Adrenal gland (tissue), 12 donors: Measurements from ENCODE around the gene BCKDHA. TPM values are rescaled to one million over a fixed set of nuclear protein-coding genes. Genes with fewer than 3 reads are reported as not detected.

Source experiments
- DNase-seq, 7 donors: peaks; one replicate each; pipeline ENCODE4 v3.0.0-alpha.2; 2019 to 2020
- H3K27ac ChIP-seq, 5 donors: fragments of 200-600 bp; sonication (generic) in 4 of 5; 1 replicate in 3 of 5; 2 replicates in 2 of 5; pipeline versions ENCODE4 v1.5.1 to v1.8.0; 2016 to 2020; ENCODE audit warnings: mild to moderate bottlenecking in 1 of 5
- H3K27me3 ChIP-seq: fragments of 200-600 bp; 2 replicates; pipeline ENCODE4 v1.8.0; 2021
- H3K36me3 ChIP-seq, 2 donors: fragments of 200-600 bp; replicated peaks in 1 of 2; 1 replicate in 1 of 2; 2 replicates in 1 of 2; pipeline versions ENCODE4 v1.5.1 to v1.8.0; 2018 to 2022
- H3K4me1 ChIP-seq, 2 donors: fragments of 200-600 bp; replicated peaks in 1 of 2; 1 replicate in 1 of 2; 2 replicates in 1 of 2; pipeline versions ENCODE4 v1.5.1 to v1.8.0; 2018 to 2021
- H3K4me3 ChIP-seq, 4 donors: fragments of 200-600 bp; sonication (generic) in 3 of 4; one replicate each; pipeline ENCODE4 v1.5.1; 2016 to 2018
- H3K9me3 ChIP-seq, 3 donors: fragments of 200-600 bp; sonication (generic) in 1 of 3; replicated peaks in 1 of 3; 1 replicate in 2 of 3; 2 replicates in 1 of 3; pipeline versions ENCODE4 v1.5.1 to v1.8.0; 2016 to 2021
- CTCF ChIP-seq, 6 experiments: fragments of 450-650 bp in 4 of 6; fragments of 200-600 bp in 2 of 6; sonication (generic) in 1 of 6; IDR thresholded peaks; 1 replicate in 5 of 6; 2 replicates in 1 of 6; pipeline versions ENCODE4 v1.5.1 to v1.8.0; 2016 to 2021; ENCODE audit warnings: antibody characterized with exemption in 6 of 6, mild to moderate bottlenecking in 2 of 6, moderate library complexity in 1 of 6
- POLR2A ChIP-seq, 2 donors: fragments of 450-650 bp; IDR thresholded peaks; one replicate each; pipeline ENCODE4 v1.6.1; 2017; ENCODE audit warnings: antibody characterized with exemption in 2 of 2, mild to moderate bottlenecking in 2 of 2, moderate library complexity in 1 of 2
- WGBS, 4 donors: extraction: QIAGEN DNeasy Blood & Tissue Kit in 2 of 4; methylation state at CpG; one replicate each; pipeline versions ENCODE4 v1.1.5 to v1.1.7; 2013 to 2017; 5-methylcytosine and 5-hydroxymethylcytosine counted together
- intact Hi-C, 2 donors: fragments of 100-400 bp; cut with DNase I; formaldehyde crosslinking; loops; one replicate each; pipeline versions ENCODE4 v1.14.1 to v1.15.0; 2022 to 2023
- polyA plus RNA-seq, 3 donors: library from polyadenylated mRNA; stranded (reverse); fragments of 200-250 nt in 2 of 3; fragments of 350-450 nt in 1 of 3; fragmentation: Illumina TruSeq in 1 of 3; extraction: RNeasy Lipid Tissue Mini Kit (QIAGEN cat#74804) in 1 of 3; gene quantifications; one replicate each; pipeline ENCODE4 v1.2.3, GENCODE V29; 2013 to 2014
- total RNA-seq, 9 donors: library from RNA; depleted of rRNA in 4 of 9; stranded (reverse); fragments of >200 nt in 4 of 9; fragments of 120-200 nt in 1 of 9; fragmentation: NEBNext Ultra II Directional in 1 of 9; extraction: Animal tissue kit (Norgen Biotek cat#: 25700) in 1 of 9; gene quantifications; one replicate each; pipeline versions ENCODE4 v1.1.0 to v1.2.4, GENCODE V29; 2013 to 2023
- donor health status: healthy with polysubstance abuse.
- donor health status: Bipolar disorder and iron deficiency.
- donor health status: DM: yes; HTN: yes; CAD: no.
- donor health status: DM: no; HTN: no; CAD: no.
- donor health status: DM: no; HTN: no; CAD: no.
- donor health status: DM: yes; HTN: yes; CAD: no.

The BCKDHA gene
- total and polyA plus RNA-seq, 12 donors: 17.6 to 294 (median 100) TPM

GRCh38 chr19:41412953-41413352 is 15.3 kb downstream of the BCKDHA start:
- TF ChIP-seq POLR2A (IDR thresholded peaks at IDR 0.05): no peak
- no peak for TF ChIP-seq CTCF (IDR thresholded peaks at IDR 0.05)
- no peak for DNase-seq
- intact Hi-C loops: no loop called here
- Histone ChIP-seq H3K4me3 (no peak overlapping the region), H3K36me3 (peaks cover 0 to 58% of the 10 kb centered on the region in 2 donors), H3K9me3 (no peaks in the 10 kb centered on the region), H3K27me3 (no peaks in the 10 kb centered on the region), H3K27ac (no peak overlapping the region), H3K4me1 (peaks cover 14 to 26% of the 10 kb centered on the region in 2 donors)
- 92 to 98% (median 95%) methylated on average over 4 to 5 of the region's 5 CpGs for WGBS, 4 donors

GRCh38 chr19:41413947-41414346 is 16.3 kb downstream of the BCKDHA start:
- Histone ChIP-seq H3K36me3 (peaks cover 0 to 68% of the 10 kb centered on the region in 2 donors), H3K9me3 (no peaks in the 10 kb centered on the region), H3K4me3 (no peak overlapping the region), H3K4me1 (peaks cover 14 to 23% of the 10 kb centered on the region in 2 donors), H3K27ac (no peak overlapping the region), H3K27me3 (no peaks in the 10 kb centered on the region)
- DNase-seq: no peak
- intact Hi-C loops: no loop called here
- TF ChIP-seq CTCF (IDR thresholded peaks at IDR 0.05) (no peak), POLR2A (IDR thresholded peaks at IDR 0.05) (no peak)
- WGBS, 4 donors: 83 to 96% (median 93%) methylated on average over 4 to 10 of the region's 10 CpGs

- no peaks in the 10 kb centered on the region for H3K9me3 ChIP-seq
- H3K27ac ChIP-seq: no peak overlapping the region
- intact Hi-C loops: no loop called here
- 89 to 94% (median 91%) methylated on average over 9 of the region's 9 CpGs for WGBS, 4 donors
- H3K4me1 ChIP-seq: peaks cover 13 to 18% of the 10 kb centered on the region in 2 donors
- no peak for TF ChIP-seq CTCF (IDR thresholded peaks at IDR 0.05)
- TF ChIP-seq POLR2A (IDR thresholded peaks at IDR 0.05): no peak
- no peak for DNase-seq
- peaks cover 0 to 73% of the 10 kb centered on the region in 2 donors for H3K36me3 ChIP-seq
- H3K4me3 ChIP-seq: no peak overlapping the region
- no peaks in the 10 kb centered on the region for H3K27me3 ChIP-seq
Observed at GRCh38 chr19:41414461-41414860, 16.8 kb downstream of the BCKDHA start.

GRCh38 chr19:41415154-41415571 is 17.5 kb downstream of the BCKDHA start:
- TF ChIP-seq POLR2A (IDR thresholded peaks at IDR 0.05) (no peak), CTCF (IDR thresholded peaks at IDR 0.05) (no peak)
- no peaks in the 10 kb centered on the region for H3K9me3 ChIP-seq
- no peaks in the 10 kb centered on the region for H3K27me3 ChIP-seq
- 91 to 96% (median 94%) methylated on average over 8 to 9 of the region's 9 CpGs for WGBS, 4 donors
- no peak overlapping the region for H3K27ac ChIP-seq
- H3K36me3 ChIP-seq: peaks cover 0 to 80% of the 10 kb centered on the region in 2 donors
- peaks cover 6 to 11% of the 10 kb centered on the region in 2 donors for H3K4me1 ChIP-seq
- intact Hi-C loops: no loop called here
- no peak for DNase-seq
- no peak overlapping the region for H3K4me3 ChIP-seq
